K562 (cell line): ENCODE measurements around the gene RRBP1. TPM values are rescaled to one million over a fixed set of nuclear protein-coding genes. Genes with fewer than 3 reads are reported as not detected.
A peak's percentile ranks its signal among the peaks of the same experiment; 100 is the strongest.

Experiments used
- ATAC-seq: fragments of 200-7000 bp; cut with Tn5 transposase; 3 replicates; pipeline ENCODE4 v1.9.1; 2020; ENCODE audit warnings: moderate library complexity
- BruUV-seq: library from RNA; stranded (reverse); fragments of 400-500 nt; replicated peaks from 2 replicates; lab custom pipeline; 2021; lab: Mats Ljungman, UMichigan
- CTCF ChIA-PET: fragments of 300-600 bp; formaldehyde crosslinking; extraction: SDS; loops from one replicate; lab custom pipeline; 2021; ENCODE audit warnings: low intra/inter-chr PET ratio; lab: Yijun Ruan, JAX
- POLR2A ChIA-PET: fragments of 300-600, 350-650 bp; sonication (Branson Sonifier 250); formaldehyde crosslinking; extraction: SDS; loops from one replicate; lab custom pipeline; 2021; ENCODE audit warnings: antibody characterized with exemption, inconsistent platforms; lab: Yijun Ruan, JAX
- DNase-seq, 4 experiments: peaks; one replicate each; pipeline versions ENCODE4 v3.0.0 to v3.0.0-alpha.2; 2011 to 2018; ENCODE audit warnings: low spot score in 3 of 4, mixed read lengths in 3 of 4; ENCODE audit errors: extremely low read depth in 1 of 4
- FAIRE-seq: peaks from 2 replicates; lab custom pipeline; 2011; peaks lifted over from hg19 to GRCh38; lab: Jason Lieb, UNC
- H2AFZ ChIP-seq: 2 replicates; pipeline ENCODE4 v1.6.0; 2011; ENCODE audit warnings: low read depth, low read length, control low read depth, inconsistent platforms
- H3K27ac ChIP-seq: fragments of 200-600 bp; 3 replicates; pipeline ENCODE4 v1.8.0; 2011; ENCODE audit warnings: low read depth, mild to moderate bottlenecking, control low read depth, inconsistent platforms, low read length, moderate library complexity, mixed read lengths; ENCODE audit errors: extremely low read depth
- H3K27me3 ChIP-seq, 2 experiments: fragments of 300-600 bp in 1 of 2; 2 replicates in 1 of 2; 3 replicates in 1 of 2; pipeline versions ENCODE4 v1.6.0 to v1.8.0; 2011; ENCODE audit warnings: inconsistent platforms in 2 of 2, low read length in 2 of 2, mild to moderate bottlenecking in 1 of 2, mixed read lengths in 1 of 2, moderate library complexity in 1 of 2; ENCODE audit not compliant: control insufficient read depth in 2 of 2, insufficient read depth in 2 of 2
- H3K36me3 ChIP-seq: fragments of 300-600 bp; 3 replicates; pipeline ENCODE4 v1.8.0; 2011; ENCODE audit warnings: mild to moderate bottlenecking, low read length, inconsistent platforms; ENCODE audit not compliant: control insufficient read depth, insufficient read depth
- H3K4me1 ChIP-seq, 2 experiments: fragments of 200-600 bp in 1 of 2; replicated peaks in 1 of 2; 2 replicates in 1 of 2; 3 replicates in 1 of 2; pipeline versions ENCODE4 v1.5.1 to v1.8.0; 2011; ENCODE audit warnings: inconsistent platforms in 2 of 2, low read length in 2 of 2, mild to moderate bottlenecking in 1 of 2, mixed read lengths in 1 of 2, moderate library complexity in 1 of 2; ENCODE audit not compliant: control insufficient read depth in 2 of 2, insufficient read depth in 2 of 2
- H3K4me2 ChIP-seq: 2 replicates; pipeline ENCODE4 v1.6.1; 2011; ENCODE audit warnings: low read length, control low read depth, inconsistent platforms, mixed read lengths; ENCODE audit not compliant: insufficient read depth
- H3K4me3 ChIP-seq: fragments of 200-600 bp; sonication (generic), shearing (Covaris generic); 2 replicates; pipeline ENCODE4 v1.5.1; 2016; ENCODE audit warnings: control low read depth, inconsistent platforms
- H3K79me2 ChIP-seq: fragments of 200-600 bp; 3 replicates; pipeline ENCODE4 v1.8.0; 2011; ENCODE audit warnings: low read length, inconsistent platforms; ENCODE audit not compliant: control insufficient read depth, insufficient read depth
- H3K9ac ChIP-seq, 2 experiments: 2 replicates each; pipeline versions ENCODE4 v1.6.0 to v1.6.1; 2011; ENCODE audit warnings: low read depth in 2 of 2, low read length in 2 of 2, control low read depth in 1 of 2, inconsistent platforms in 1 of 2, mild to moderate bottlenecking in 1 of 2, mixed read lengths in 1 of 2; ENCODE audit not compliant: insufficient read depth in 1 of 2
- H3K9me1 ChIP-seq: one replicate; pipeline ENCODE4 v1.6.0; 2011; ENCODE audit warnings: inconsistent platforms, mild to moderate bottlenecking, low read length, moderate library complexity; ENCODE audit not compliant: control insufficient read depth, insufficient read depth
- H3K9me3 ChIP-seq: replicated peaks from 2 replicates; pipeline ENCODE4 v1.5.1; 2011; ENCODE audit warnings: low read depth, low read length, inconsistent platforms; ENCODE audit not compliant: control insufficient read depth, insufficient read depth
- H4K20me1 ChIP-seq: replicated peaks from 2 replicates; pipeline ENCODE4 v1.6.1; 2011; ENCODE audit warnings: low read length, inconsistent platforms, mixed read lengths; ENCODE audit not compliant: control insufficient read depth, insufficient read depth
- CREBBP ChIP-seq: IDR thresholded peaks from one replicate; pipeline ENCODE4 v1.6.1; 2012; ENCODE audit warnings: low read depth, mild to moderate bottlenecking, control low read depth, inconsistent platforms, low read length
- ESRRA ChIP-seq: fragments of 450-650 bp; IDR thresholded peaks from 2 replicates; pipeline ENCODE4 v1.6.1; 2014; ENCODE audit warnings: low read depth, mild to moderate bottlenecking, moderate library complexity, borderline replicate concordance
- HDAC3 ChIP-seq: fragments of 450-650 bp; IDR thresholded peaks from 2 replicates; pipeline ENCODE4 v1.6.1; 2018; ENCODE audit warnings: borderline replicate concordance, mild to moderate bottlenecking, moderate library complexity; ENCODE audit not compliant: partially characterized antibody
- KAT8 ChIP-seq: fragments of 450-650 bp; IDR thresholded peaks from 2 replicates; pipeline ENCODE4 v1.6.1; 2016; ENCODE audit warnings: low read depth, mild to moderate bottlenecking
- KHSRP ChIP-seq: fragments of 450-650 bp; IDR thresholded peaks from 2 replicates; pipeline ENCODE4 v1.6.1; 2017
- MAFF ChIP-seq: IDR thresholded peaks from 2 replicates; pipeline ENCODE4 v1.6.1; 2012; ENCODE audit warnings: low read length, improper control_type of control experiment
- MCM2 ChIP-seq: fragments of 450-650 bp; IDR thresholded peaks from 2 replicates; pipeline ENCODE4 v1.6.1; 2017; ENCODE audit warnings: low read depth, mild to moderate bottlenecking
- NFE2L1 ChIP-seq: fragments of 450-650 bp; IDR thresholded peaks from 2 replicates; pipeline ENCODE4 v1.6.1; 2016; ENCODE audit warnings: missing genetic modification characterization, low read depth, mild to moderate bottlenecking, missing compliant biosample characterization, moderate library complexity, borderline replicate concordance
- NFRKB ChIP-seq: fragments of 450-650 bp; IDR thresholded peaks from 2 replicates; pipeline ENCODE4 v1.6.1; 2016; ENCODE audit warnings: low read depth
- OTX1 ChIP-seq: fragments of 450-650 bp; formaldehyde crosslinking; IDR thresholded peaks from 2 replicates; pipeline ENCODE4 v1.4.0; 2022; ENCODE audit warnings: mild to moderate bottlenecking
- RBM15 ChIP-seq: fragments of 200-400 bp; formaldehyde crosslinking; IDR thresholded peaks from 2 replicates; pipeline ENCODE4 v1.6.1; 2018; ENCODE audit warnings: mild to moderate bottlenecking, low read length, moderate library complexity; ENCODE audit not compliant: insufficient read depth
- RBM22 ChIP-seq: fragments of 200-400 bp; formaldehyde crosslinking; IDR thresholded peaks from 2 replicates; pipeline ENCODE4 v1.6.1; 2018; ENCODE audit warnings: low read length, low read depth; ENCODE audit not compliant: poor library complexity, severe bottlenecking
- SUPT5H ChIP-seq: fragments of 450-650 bp; IDR thresholded peaks from 2 replicates; pipeline ENCODE4 v1.6.1; 2016
- TRIM25 ChIP-seq: fragments of 450-650 bp; IDR thresholded peaks from 2 replicates; pipeline ENCODE4 v1.7.0; 2016; ENCODE audit warnings: borderline replicate concordance
- ZBTB5 ChIP-seq: fragments of 450-650 bp; IDR thresholded peaks from 2 replicates; pipeline ENCODE4 v1.6.1; 2017; ENCODE audit warnings: antibody characterized with exemption
- ZNF253 ChIP-seq: fragments of 250-450 bp; sonication (Bioruptor Pico); conservative IDR thresholded peaks from 2 replicates; pipeline ENCODE4 v1.6.1; 2021; ENCODE audit warnings: mild to moderate bottlenecking
- ZNF280B ChIP-seq: fragments of 250-450 bp; sonication (Bioruptor Pico); IDR thresholded peaks from 2 replicates; pipeline ENCODE4 v1.5.1; 2021; ENCODE audit warnings: mild to moderate bottlenecking
- ZNF77 ChIP-seq: fragments of 250-450 bp; sonication (Bioruptor Pico); IDR thresholded peaks from 2 replicates; pipeline ENCODE4 v1.5.0; 2020
- ZNF785 ChIP-seq: fragments of 250-450 bp; sonication (Bioruptor Pico); IDR thresholded peaks from 2 replicates; pipeline ENCODE4 v1.4.0; 2020; ENCODE audit warnings: mild to moderate bottlenecking
- ZNF79 ChIP-seq: fragments of 250-450 bp; sonication (Bioruptor Pico); IDR thresholded peaks from 2 replicates; pipeline ENCODE4 v1.4.0; 2020; ENCODE audit warnings: low read depth, mild to moderate bottlenecking, moderate library complexity
- WGBS: fragments of 100-300 bp; shearing (Covaris generic); methylation state at CpG from one replicate; pipeline ENCODE4 v1.1.6; 2016; ENCODE audit warnings: low coverage, mixed read lengths; ENCODE audit not compliant: insufficient coverage; ENCODE audit errors: missing lambda C conversion rate; 5-methylcytosine and 5-hydroxymethylcytosine counted together
- in situ Hi-C: fragments of 300-500 bp; cut with MboI; formaldehyde crosslinking; loops from 4 replicates; pipeline ENCODE4 v1.15.0; 2018; ENCODE audit warnings: inconsistent platforms, mixed read lengths
- intact Hi-C: fragments of 100-400 bp; cut with micrococcal nuclease; formaldehyde crosslinking; loops from 2 replicates; pipeline ENCODE4 v1.14.2; 2022
- polyA plus RNA-seq, 8 experiments: library from polyadenylated mRNA; depleted of rRNA in 4 of 8; stranded (reverse) in 5 of 8; unstranded in 3 of 8; fragments of >200 nt; fragmentation: Nextera tagmentation in 2 of 8; fragmentation: Illumina TruSeq in 1 of 8; extraction: Ambion mirVana in 2 of 8; extraction: Trizol in 1 of 8; gene quantifications; 2 replicates each; pipeline versions ENCODE4 v1.2.1 to v1.2.3, GENCODE V29; 2011 to 2014; ENCODE audit warnings: inconsistent platforms in 1 of 8, missing spikeins in 1 of 8
- total RNA-seq, 7 experiments: library from RNA; depleted of rRNA in 6 of 7; stranded (reverse); fragments of >200 nt in 6 of 7; fragmentation: Illumina TruSeq in 2 of 7; extraction: Trizol in 2 of 7; gene quantifications; 2 replicates each; pipeline versions ENCODE4 v1.2.1 to v1.2.3, GENCODE V29; 2011 to 2021; ENCODE audit warnings: low replicate concordance in 1 of 7

The RRBP1 gene
- total and polyA plus RNA-seq, 9 of the 15 experiments (the other 6 are each of a cell fraction or from before 2014, with no cell fraction given), result 0.84 to 32.0 (median 17.6) TPM

DNA sequence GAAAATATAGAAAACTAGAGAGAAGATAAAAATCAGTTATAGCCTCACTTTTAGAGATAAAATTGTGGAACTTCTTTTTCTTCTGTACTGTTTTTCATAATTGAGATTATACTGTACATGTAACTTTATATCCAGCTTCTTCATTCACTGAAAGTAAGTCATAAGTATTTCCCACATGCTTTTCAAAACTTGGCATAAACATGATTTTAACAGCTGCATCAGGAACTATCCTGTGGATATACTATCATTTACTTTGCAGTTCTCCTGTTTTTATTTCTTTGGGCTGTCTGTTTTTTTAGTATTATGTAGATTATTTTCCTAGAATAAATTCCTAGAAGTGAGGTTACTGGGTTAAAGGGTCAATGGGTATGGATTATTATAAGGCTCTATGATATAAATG, 97.4 kb downstream of the RRBP1 start (continued):
- TF ChIP-seq ZNF77 (no peak), ZNF280B (no peak), RBM15 (no peak)

DNA sequence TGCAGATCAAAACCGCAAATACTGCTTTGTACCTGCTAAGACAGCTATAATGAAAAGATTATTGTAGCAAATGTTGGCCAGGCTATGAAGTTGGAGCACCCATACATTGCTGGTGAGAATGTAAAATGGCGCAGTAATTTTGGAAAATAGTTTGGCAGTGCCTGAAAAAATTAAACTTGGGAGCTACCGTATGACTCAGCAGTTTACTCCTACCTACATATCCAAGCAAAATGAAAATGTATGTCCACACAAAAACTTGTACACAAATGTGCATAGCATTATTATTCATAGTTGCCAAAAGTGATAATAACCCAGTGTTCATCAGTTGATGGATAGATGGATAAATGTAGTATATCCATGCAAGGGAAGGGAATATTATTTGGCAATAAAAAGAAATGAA, 98.9 kb downstream of the RRBP1 start:
- ChIA-PET POLR2A (interaction anchor here (1.4 kb wide), 1 partner anchor 13 kb away, joined by 4 read pairs; the partner anchor contains the start of gene DSTN), CTCF (no interaction called here)
- Histone ChIP-seq H3K9ac (no peak overlapping the region), H2AFZ (no peak overlapping the region), H3K9me1 (no peaks in the 10 kb centered on the region), H3K4me1 (peaks cover 0 to 4% of the 10 kb centered on the region in 2 experiments; a peak in 2 of 5 replicates), H3K27ac (no peak overlapping the region), H3K4me3 (no peak overlapping the region), H3K27me3 (no peaks in the 10 kb centered on the region), H3K9me3 (no peaks in the 10 kb centered on the region), H3K79me2 (peaks cover 31% of the 10 kb centered on the region; the same call in 2 of the 3 replicates), H3K4me2 (no peak overlapping the region), H3K36me3 (no peaks in the 10 kb centered on the region), H4K20me1 (no peaks in the 10 kb centered on the region)
- DNase-seq (no peak), ATAC-seq (no peak), FAIRE-seq (no peak)
- intact Hi-C loops, result no loop called here
- in situ Hi-C loops, result no loop called here
- BruUV-seq, result no TSS peak
- WGBS, result 84% methylated on average over 3 of the region's 3 CpGs
- TF ChIP-seq SUPT5H (no peak), KAT8 (no peak), ZNF253 (CRISPR knock-in tag) (no peak), HDAC3 (no peak), NFE2L1 (peak; percentile 78), CREBBP (no peak), RBM22 (no peak), ZNF785 (CRISPR knock-in tag) (no peak), MCM2 (no peak), ESRRA (no peak), NFRKB (no peak), ZBTB5 (no peak), KHSRP (no peak), TRIM25 (no peak), MAFF (peak; percentile 84), ZNF79 (CRISPR knock-in tag) (no peak), OTX1 (CRISPR knock-in tag) (no peak)
